ENCODE results near the gene ANO7. TPM values are rescaled to one million over a fixed set of nuclear protein-coding genes. Genes with fewer than 3 reads are reported as not detected.
A peak's percentile ranks its signal among the peaks of the same experiment; 100 is the strongest.

ANO7 gene
- total and polyA plus RNA-seq, 2 of the 13 experiments (the other 11 are each of a cell fraction or from before 2014, with no cell fraction given) = 4.1 to 4.9 TPM

DNA sequence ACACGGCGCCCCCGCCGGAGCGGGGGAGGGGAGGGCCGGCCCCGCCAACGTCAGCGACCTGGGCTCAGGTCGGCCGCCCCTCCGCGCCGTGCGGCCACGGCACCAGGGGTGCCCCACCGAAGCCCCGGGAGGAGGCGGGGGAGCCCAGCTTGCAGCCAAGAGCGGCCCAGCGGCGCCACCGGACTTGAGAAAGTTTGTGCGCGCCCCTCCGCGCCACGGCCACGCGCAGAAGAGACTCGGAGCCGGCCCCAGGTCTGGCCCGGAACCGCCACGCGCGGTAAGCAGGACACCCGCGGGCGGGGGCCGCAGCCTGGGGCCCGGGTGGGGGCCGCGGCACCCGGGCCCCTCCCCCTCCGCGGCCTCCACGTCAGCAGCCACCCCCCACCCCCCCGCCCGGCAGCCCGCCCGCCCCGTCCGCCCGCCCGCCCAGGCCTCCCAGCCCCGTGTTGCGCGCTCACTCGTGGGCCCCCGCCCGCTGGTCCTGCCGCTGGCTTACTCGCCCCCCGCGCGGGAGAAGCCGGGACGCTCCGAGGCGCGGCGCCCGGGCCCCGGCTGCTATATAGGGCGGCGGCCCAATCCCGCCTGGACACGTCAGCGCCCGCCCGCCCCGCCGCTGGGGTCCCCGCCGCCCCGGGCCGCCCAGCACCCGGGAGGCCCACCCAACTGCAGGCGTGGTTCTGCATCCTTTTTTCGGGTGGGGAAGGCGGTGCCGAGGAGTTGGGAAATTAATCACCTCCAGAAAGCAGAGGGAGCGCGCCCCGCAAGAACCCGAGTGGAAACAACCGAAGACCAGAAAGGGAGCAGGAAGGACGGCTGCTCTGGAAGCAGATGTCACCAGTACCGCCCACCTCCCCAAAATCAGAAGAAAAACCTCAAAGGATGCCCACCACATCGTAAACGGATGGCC lies 84.1 kb downstream of the ANO7 start (continued):
- TF ChIP-seq, protein P1, sequence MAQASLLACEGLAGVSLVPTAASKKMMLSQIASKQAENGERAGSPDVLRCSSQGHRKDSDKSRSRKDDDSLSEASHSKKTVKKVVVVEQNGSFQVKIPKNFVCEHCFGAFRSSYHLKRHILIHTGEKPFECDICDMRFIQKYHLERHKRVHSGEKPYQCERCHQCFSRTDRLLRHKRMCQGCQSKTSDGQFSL (CRISPR knock-in tag; IDR thresholded peaks at IDR 0.05) = peak; percentile 21; the same call in 1 of the 2 replicates
- TF ChIP-seq SALL2 (CRISPR knock-in tag; IDR thresholded peaks at IDR 0.05) (peak; percentile 1; the same call in 1 of the 2 replicates), EP300 (IDR thresholded peaks at IDR 0.05; ENCODE audit: low read depth in 2 of 2, low read length in 2 of 2) (no peak), EP300 (CRISPR knock-in tag; IDR thresholded peaks at IDR 0.05; ENCODE audit: borderline replicate concordance) (no peak), NFKBIZ (CRISPR knock-in tag; IDR thresholded peaks at IDR 0.05) (no peak; the same call in 1 of the 2 replicates), FOXC1 (CRISPR knock-in tag; IDR thresholded peaks at IDR 0.05; ENCODE audit: borderline replicate concordance) (peak; percentile 24; the same call in 1 of the 2 replicates), ZNF510 (CRISPR knock-in tag; IDR thresholded peaks at IDR 0.05; ENCODE audit: low read depth) (no peak), LCORL (IDR thresholded peaks at IDR 0.05) (no peak), LCORL (CRISPR knock-in tag; IDR thresholded peaks at IDR 0.05) (no peak; the same call in 1 of the 2 replicates), ZNF30 (CRISPR knock-in tag; IDR thresholded peaks at IDR 0.05) (no peak), ZNF441 (CRISPR knock-in tag; IDR thresholded peaks at IDR 0.05; ENCODE audit: borderline replicate concordance) (0 out of 2 replicates have a peak, but pooled peaks have one; percentile 2), NONO (IDR thresholded peaks at IDR 0.05) (no peak), NONO (CRISPR knock-in tag; conservative IDR thresholded peaks at IDR 0.05) (peak; percentile 8; the same call in 1 of the 2 replicates), MAZ (IDR thresholded peaks at IDR 0.05; ENCODE audit: borderline replicate concordance, low read depth, low read length) (no peak; the same call in 1 of the 2 replicates), MAZ (CRISPR knock-in tag; IDR thresholded peaks at IDR 0.05; ENCODE audit: low read depth) (peak; percentile 53), POLR2A (IDR thresholded peaks at IDR 0.05; ENCODE audit: insufficient read depth in 1 of 2, low read depth in 2 of 2, low read length in 2 of 2) (peak; percentile 76 to 87), SP140L (CRISPR knock-in tag; IDR thresholded peaks at IDR 0.05; ENCODE audit: borderline replicate concordance) (no peak)
- TF ChIP-seq, protein P2, sequence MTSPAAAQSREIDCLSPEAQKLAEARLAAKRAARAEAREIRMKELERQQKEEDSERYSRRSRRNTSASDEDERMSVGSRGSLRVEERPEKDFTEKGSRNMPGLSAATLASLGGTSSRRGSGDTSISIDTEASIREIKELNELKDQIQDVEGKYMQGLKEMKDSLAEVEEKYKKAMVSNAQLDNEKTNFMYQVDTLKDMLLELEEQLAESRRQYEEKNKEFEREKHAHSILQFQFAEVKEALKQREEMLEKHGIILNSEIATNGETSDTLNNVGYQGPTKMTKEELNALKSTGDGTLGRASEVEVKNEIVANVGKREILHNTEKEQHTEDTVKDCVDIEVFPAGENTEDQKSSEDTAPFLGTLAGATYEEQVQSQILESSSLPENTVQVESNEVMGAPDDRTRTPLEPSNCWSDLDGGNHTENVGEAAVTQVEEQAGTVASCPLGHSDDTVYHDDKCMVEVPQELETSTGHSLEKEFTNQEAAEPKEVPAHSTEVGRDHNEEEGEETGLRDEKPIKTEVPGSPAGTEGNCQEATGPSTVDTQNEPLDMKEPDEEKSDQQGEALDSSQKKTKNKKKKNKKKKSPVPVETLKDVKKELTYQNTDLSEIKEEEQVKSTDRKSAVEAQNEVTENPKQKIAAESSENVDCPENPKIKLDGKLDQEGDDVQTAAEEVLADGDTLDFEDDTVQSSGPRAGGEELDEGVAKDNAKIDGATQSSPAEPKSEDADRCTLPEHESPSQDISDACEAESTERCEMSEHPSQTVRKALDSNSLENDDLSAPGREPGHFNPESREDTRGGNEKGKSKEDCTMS (CRISPR knock-in tag; conservative IDR thresholded peaks at IDR 0.05) = no peak
- TF ChIP-seq, protein P3, sequence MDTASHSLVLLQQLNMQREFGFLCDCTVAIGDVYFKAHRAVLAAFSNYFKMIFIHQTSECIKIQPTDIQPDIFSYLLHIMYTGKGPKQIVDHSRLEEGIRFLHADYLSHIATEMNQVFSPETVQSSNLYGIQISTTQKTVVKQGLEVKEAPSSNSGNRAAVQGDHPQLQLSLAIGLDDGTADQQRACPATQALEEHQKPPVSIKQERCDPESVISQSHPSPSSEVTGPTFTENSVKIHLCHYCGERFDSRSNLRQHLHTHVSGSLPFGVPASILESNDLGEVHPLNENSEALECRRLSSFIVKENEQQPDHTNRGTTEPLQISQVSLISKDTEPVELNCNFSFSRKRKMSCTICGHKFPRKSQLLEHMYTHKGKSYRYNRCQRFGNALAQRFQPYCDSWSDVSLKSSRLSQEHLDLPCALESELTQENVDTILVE (CRISPR knock-in tag; IDR thresholded peaks at IDR 0.05) = no peak; the same call in 1 of the 2 replicates
- TF ChIP-seq, protein P4, sequence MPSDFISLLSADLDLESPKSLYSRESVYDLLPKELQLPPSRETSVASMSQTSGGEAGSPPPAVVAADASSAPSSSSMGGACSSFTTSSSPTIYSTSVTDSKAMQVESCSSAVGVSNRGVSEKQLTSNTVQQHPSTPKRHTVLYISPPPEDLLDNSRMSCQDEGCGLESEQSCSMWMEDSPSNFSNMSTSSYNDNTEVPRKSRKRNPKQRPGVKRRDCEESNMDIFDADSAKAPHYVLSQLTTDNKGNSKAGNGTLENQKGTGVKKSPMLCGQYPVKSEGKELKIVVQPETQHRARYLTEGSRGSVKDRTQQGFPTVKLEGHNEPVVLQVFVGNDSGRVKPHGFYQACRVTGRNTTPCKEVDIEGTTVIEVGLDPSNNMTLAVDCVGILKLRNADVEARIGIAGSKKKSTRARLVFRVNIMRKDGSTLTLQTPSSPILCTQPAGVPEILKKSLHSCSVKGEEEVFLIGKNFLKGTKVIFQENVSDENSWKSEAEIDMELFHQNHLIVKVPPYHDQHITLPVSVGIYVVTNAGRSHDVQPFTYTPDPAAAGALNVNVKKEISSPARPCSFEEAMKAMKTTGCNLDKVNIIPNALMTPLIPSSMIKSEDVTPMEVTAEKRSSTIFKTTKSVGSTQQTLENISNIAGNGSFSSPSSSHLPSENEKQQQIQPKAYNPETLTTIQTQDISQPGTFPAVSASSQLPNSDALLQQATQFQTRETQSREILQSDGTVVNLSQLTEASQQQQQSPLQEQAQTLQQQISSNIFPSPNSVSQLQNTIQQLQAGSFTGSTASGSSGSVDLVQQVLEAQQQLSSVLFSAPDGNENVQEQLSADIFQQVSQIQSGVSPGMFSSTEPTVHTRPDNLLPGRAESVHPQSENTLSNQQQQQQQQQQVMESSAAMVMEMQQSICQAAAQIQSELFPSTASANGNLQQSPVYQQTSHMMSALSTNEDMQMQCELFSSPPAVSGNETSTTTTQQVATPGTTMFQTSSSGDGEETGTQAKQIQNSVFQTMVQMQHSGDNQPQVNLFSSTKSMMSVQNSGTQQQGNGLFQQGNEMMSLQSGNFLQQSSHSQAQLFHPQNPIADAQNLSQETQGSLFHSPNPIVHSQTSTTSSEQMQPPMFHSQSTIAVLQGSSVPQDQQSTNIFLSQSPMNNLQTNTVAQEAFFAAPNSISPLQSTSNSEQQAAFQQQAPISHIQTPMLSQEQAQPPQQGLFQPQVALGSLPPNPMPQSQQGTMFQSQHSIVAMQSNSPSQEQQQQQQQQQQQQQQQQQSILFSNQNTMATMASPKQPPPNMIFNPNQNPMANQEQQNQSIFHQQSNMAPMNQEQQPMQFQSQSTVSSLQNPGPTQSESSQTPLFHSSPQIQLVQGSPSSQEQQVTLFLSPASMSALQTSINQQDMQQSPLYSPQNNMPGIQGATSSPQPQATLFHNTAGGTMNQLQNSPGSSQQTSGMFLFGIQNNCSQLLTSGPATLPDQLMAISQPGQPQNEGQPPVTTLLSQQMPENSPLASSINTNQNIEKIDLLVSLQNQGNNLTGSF (CRISPR knock-in tag; IDR thresholded peaks at IDR 0.05) = 0 out of 2 replicates have a peak, but pooled peaks have one; percentile 50
